Epithelial cell of esophagus (primary cell): ENCODE data around the gene ANO1.

ENCODE experiments used
- DNase-seq: peaks from one replicate; pipeline ENCODE4 v3.0.0; 2010; ENCODE audit warnings: low read depth
- H3K4me3 ChIP-seq: 2 replicates; pipeline ENCODE4 v1.5.1; 2011; ENCODE audit warnings: mild to moderate bottlenecking, low read length, control low read depth
- CTCF ChIP-seq: IDR thresholded peaks from 2 replicates; pipeline ENCODE4 v1.5.1; 2011; ENCODE audit warnings: low read depth, mild to moderate bottlenecking, low read length, control low read depth, inconsistent platforms; ENCODE audit not compliant: insufficient read depth; ENCODE audit errors: missing control alignments

ANO1 gene

GRCh38 chr11:70063555-70063954 lies 14.6 kb upstream of the ANO1 start:
- peak; percentile 88 for DNase-seq
- TF ChIP-seq CTCF, result no peak
- H3K4me3 ChIP-seq, result no peak overlapping the region

GRCh38 chr11:70064008-70064725 lies 13.9 kb upstream of the ANO1 start:
- DNase-seq, result no peak
- no peak for TF ChIP-seq CTCF
- no peak overlapping the region for H3K4me3 ChIP-seq

- no peak overlapping the region for H3K4me3 ChIP-seq
- TF ChIP-seq CTCF, result no peak
- DNase-seq, result peak; percentile 68
Observed at GRCh38 chr11:70064726-70065317, 13.3 kb upstream of the ANO1 start.

GRCh38 chr11:70065318-70066135 lies 12.6 kb upstream of the ANO1 start:
- no peak for TF ChIP-seq CTCF
- no peak overlapping the region for H3K4me3 ChIP-seq
- DNase-seq, result no peak

- no peak for DNase-seq
- no peak for TF ChIP-seq CTCF
- no peak overlapping the region for H3K4me3 ChIP-seq
Observed at GRCh38 chr11:70066136-70066520, 12.0 kb upstream of the ANO1 start.

- no peak for TF ChIP-seq CTCF
- DNase-seq, result no peak
- H3K4me3 ChIP-seq, result no peak overlapping the region
Observed at GRCh38 chr11:70066628-70067027, 11.5 kb upstream of the ANO1 start.
